Activated naive CD4-positive, alpha-beta T cell treated with anti-CD3 and anti-CD28 coated beads for 36 hours (primary cell): ENCODE data around the gene JDP2. TPM values are rescaled to one million over a fixed set of nuclear protein-coding genes. Genes with fewer than 3 reads are reported as not detected.

Source experiments
- CTCF ChIA-PET: fragments of 350-600 bp; sonication (Branson Sonifier 250); formaldehyde crosslinking; loops from one replicate; lab custom pipeline; 2021; ENCODE audit warnings: antibody characterized with exemption; lab: Charles Lee
- DNase-seq: peaks from one replicate; pipeline ENCODE4 v3.0.0-alpha.2; 2020
- H3K27ac Mint-ChIP-seq: one replicate; pipeline ENCODE4 v1.8.0; 2021; ENCODE audit warnings: mild to moderate bottlenecking, mixed read lengths
- H3K27me3 Mint-ChIP-seq: one replicate; pipeline ENCODE4 v1.8.0; 2021; ENCODE audit warnings: low read depth, mixed read lengths
- H3K36me3 Mint-ChIP-seq: one replicate; pipeline ENCODE4 v1.8.0; 2021; ENCODE audit warnings: low read depth, mixed read lengths
- H3K4me1 Mint-ChIP-seq: one replicate; pipeline ENCODE4 v1.8.0; 2021; ENCODE audit warnings: low read depth, mixed read lengths
- H3K4me3 Mint-ChIP-seq: one replicate; pipeline ENCODE4 v1.8.0; 2021; ENCODE audit warnings: mild to moderate bottlenecking, moderate library complexity, mixed read lengths
- H3K9me3 Mint-ChIP-seq: one replicate; pipeline ENCODE4 v1.8.0; 2021; ENCODE audit warnings: mixed read lengths
- intact Hi-C: fragments of 100-400 bp; cut with micrococcal nuclease; formaldehyde crosslinking; loops from one replicate; pipeline ENCODE4 v1.15.1; 2023
- total RNA-seq, 2 experiments: library from RNA; stranded (reverse); gene quantifications; one replicate each; pipeline ENCODE4 v1.2.3, GENCODE V29; 2021

The JDP2 gene
- total RNA-seq, 2 experiments from 2014 or later, result 2.8 to 3.2 TPM

DNA sequence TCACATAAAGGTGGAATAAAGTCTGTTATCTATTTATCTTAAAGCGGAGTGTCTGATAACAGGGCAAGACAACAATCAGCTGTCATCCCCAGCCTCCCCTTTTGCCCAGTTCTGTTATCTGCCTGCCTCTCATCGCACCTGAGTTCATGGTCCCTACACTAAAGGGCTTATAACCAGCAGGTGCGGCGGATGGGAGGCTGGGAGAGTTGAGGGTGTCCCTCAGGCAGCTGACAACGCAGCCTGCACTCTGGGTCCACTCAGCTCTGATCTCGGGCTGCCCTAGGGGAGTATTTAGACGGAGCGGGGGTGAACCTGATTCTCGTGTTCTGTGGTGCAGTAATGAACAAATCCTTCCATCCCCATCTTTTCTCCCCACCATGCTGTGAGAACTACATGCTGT lies 34.0 kb upstream of the JDP2 start:
- no peak for DNase-seq
- no peaks in the 10 kb centered on the region for H3K36me3 Mint-ChIP-seq
- intact Hi-C loops, result no loop called here
- H3K4me3 Mint-ChIP-seq, result no peak overlapping the region
- no peak overlapping the region for H3K27ac Mint-ChIP-seq
- H3K4me1 Mint-ChIP-seq, result no peaks in the 10 kb centered on the region
- CTCF ChIA-PET, result interaction anchor here (0.5 kb wide), 1 partner anchor 316 kb away, joined by 6 read pairs; no protein-coding TSS in a partner anchor
- no peaks in the 10 kb centered on the region for H3K27me3 Mint-ChIP-seq
- H3K9me3 Mint-ChIP-seq, result peaks cover 4% of the 10 kb centered on the region

DNA sequence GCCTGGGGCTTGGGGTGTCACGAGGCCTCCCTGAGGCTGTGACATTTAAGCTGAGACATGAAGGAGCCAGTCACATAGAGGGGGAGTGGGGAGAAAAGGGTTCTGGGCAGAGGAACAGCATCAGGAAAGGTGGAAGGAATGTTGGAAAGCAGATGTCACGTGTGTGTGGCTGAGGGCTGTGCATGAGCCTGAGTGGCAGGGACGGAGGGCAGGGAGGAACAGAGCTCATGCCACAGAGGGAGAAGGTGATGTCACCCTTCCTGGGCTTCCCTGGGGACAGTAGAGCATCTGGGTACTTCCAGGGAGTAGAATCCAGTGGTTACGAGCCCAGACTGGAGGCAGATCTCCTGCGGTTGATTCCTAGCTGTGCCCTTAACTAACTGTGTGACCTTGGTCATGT lies 32.0 kb upstream of the JDP2 start:
- no peak for DNase-seq
- no peak overlapping the region for H3K27ac Mint-ChIP-seq
- no peak overlapping the region for H3K4me3 Mint-ChIP-seq
- peaks cover 4% of the 10 kb centered on the region for H3K9me3 Mint-ChIP-seq
- no peaks in the 10 kb centered on the region for H3K36me3 Mint-ChIP-seq
- intact Hi-C loops, result no loop called here
- H3K27me3 Mint-ChIP-seq, result no peaks in the 10 kb centered on the region
- H3K4me1 Mint-ChIP-seq, result peaks cover 8% of the 10 kb centered on the region
- CTCF ChIA-PET, result no interaction called here

DNA sequence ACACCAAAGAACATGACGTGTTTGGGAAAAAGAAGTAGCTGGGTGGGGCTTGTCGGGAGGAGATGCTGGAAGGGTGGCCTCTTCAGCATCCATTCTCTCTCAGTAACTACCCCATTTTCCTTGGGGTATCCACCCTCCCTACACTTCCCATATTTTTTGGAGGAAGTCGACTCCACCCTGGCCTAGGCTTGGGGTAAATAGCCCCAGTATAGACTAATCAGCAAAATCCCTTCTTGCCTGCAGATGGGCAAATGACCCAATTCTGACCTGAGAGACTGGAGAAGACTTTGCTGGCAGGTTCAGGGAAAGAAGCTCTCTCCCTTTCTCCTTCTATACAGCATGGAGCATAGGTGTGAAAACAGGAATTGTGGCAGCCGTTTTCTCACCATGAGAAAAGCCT lies 28.5 kb upstream of the JDP2 start:
- Mint-ChIP-seq H3K27me3 (no peaks in the 10 kb centered on the region), H3K4me1 (peaks cover 9% of the 10 kb centered on the region), H3K9me3 (peaks cover 4% of the 10 kb centered on the region), H3K36me3 (no peaks in the 10 kb centered on the region), H3K27ac (no peak overlapping the region), H3K4me3 (no peak overlapping the region)
- intact Hi-C loops, result no loop called here
- no peak for DNase-seq
- CTCF ChIA-PET, result no interaction called here

DNA sequence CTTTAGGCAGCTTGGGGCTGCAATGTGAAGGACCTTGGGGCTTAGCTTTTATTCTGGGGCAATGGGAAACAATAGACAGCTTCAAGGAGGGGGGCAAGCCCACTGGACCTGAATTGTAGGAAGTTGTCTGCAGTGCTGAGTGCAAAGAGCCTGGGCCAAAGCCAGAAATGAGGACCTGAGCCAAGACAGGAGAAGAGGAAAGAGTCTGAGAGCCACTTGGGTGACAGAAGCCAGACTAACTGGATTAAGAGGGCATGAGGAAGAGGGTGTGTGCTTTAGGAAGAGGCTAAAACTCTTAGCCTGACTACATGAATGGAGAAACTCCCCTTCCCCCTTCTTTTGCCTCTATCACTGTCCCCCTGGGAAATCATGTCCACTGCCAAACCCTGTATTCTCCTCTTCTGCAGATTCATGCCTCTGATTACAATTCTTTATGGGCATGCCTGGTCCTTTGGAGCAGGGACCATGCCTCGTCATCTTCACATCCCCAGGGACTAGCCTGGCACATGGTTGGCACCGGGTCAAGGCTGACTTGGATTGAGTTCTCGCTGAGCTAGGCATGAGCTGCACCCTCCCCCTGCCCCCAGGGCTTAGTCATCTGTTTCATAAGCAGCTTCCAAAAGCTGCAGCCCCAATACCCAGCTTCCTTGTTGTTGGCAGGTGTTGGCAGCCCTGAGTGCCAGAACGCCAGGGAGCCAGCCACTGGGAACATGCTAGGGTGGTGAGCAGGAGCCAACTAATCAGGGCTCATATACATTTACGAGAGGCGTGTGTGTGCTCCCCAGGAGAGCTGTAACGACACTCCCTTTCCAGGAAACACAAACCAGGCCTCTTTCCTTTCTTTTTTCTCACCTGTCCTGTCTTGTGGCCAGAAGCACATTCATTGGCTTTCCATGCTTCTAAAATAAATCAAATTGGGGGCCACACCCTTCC lies 27.7 kb upstream of the JDP2 start:
- peaks cover 4% of the 10 kb centered on the region for H3K9me3 Mint-ChIP-seq
- DNase-seq, result peak; percentile 19
- intact Hi-C loops, result no loop called here
- no peaks in the 10 kb centered on the region for H3K27me3 Mint-ChIP-seq
- no peak overlapping the region for H3K27ac Mint-ChIP-seq
- CTCF ChIA-PET, result no interaction called here
- H3K4me1 Mint-ChIP-seq, result peaks cover 9% of the 10 kb centered on the region
- H3K4me3 Mint-ChIP-seq, result no peak overlapping the region
- H3K36me3 Mint-ChIP-seq, result no peaks in the 10 kb centered on the region

DNA sequence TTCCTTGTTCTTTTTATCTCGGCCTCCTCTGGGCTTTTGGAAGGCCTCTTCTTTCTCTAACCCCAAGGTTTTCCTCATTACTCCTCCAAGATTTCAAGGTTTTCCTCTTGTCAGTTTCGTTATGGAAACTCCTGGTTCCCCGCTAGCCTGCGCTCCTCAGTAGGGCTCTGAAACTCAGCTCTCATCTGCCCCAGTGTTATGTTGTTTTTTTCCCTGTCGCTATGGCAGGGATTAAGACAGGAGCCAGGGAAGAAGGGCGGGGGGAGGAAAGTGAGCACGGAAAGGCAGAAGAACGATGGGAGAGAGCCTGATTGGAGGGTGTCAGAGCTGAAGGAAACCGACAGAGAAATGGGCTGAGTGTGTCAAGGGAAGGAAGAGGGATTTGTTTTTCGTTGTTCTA lies 26.5 kb upstream of the JDP2 start:
- no peak overlapping the region for H3K27ac Mint-ChIP-seq
- intact Hi-C loops, result no loop called here
- CTCF ChIA-PET, result no interaction called here
- no peaks in the 10 kb centered on the region for H3K27me3 Mint-ChIP-seq
- H3K4me1 Mint-ChIP-seq, result peaks cover 9% of the 10 kb centered on the region
- no peaks in the 10 kb centered on the region for H3K36me3 Mint-ChIP-seq
- DNase-seq, result no peak
- peaks cover 4% of the 10 kb centered on the region for H3K9me3 Mint-ChIP-seq
- H3K4me3 Mint-ChIP-seq, result no peak overlapping the region

DNA sequence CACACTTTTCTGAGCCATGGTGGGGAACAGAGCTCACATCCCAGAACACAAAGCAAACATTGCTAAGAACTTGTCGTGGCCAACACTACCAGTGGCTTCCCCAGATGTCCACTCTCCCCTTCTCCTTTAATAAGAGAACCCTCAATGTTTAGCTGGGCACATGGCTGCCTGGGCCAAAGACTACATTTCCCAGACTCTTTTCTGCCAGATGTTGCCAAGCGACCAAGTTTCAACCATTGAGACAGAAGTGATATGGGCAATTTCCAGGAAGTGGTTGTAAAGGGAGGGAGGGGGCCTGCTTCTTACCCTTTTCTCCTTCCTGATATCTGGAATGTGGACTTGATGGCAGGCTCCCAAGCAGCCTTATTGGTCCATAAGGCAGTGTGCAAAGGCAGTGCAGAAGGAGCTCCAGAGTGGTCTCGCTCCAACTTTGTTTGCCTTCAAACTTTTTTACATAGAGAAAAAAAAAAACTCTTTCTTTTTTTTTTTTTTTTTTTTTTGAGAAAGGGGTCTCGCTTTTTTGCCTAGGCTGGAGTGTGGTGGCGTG lies 24.9 kb upstream of the JDP2 start:
- H3K4me3 Mint-ChIP-seq, result no peak overlapping the region
- no peaks in the 10 kb centered on the region for H3K36me3 Mint-ChIP-seq
- CTCF ChIA-PET, result interaction anchor here (0.6 kb wide), 1 partner anchor 68 kb away, joined by 3 read pairs; no protein-coding TSS in a partner anchor
- peaks cover 4% of the 10 kb centered on the region for H3K9me3 Mint-ChIP-seq
- intact Hi-C loops, result no loop called here
- no peak for DNase-seq
- no peak overlapping the region for H3K27ac Mint-ChIP-seq
- no peaks in the 10 kb centered on the region for H3K27me3 Mint-ChIP-seq
- H3K4me1 Mint-ChIP-seq, result peaks cover 9% of the 10 kb centered on the region

DNA sequence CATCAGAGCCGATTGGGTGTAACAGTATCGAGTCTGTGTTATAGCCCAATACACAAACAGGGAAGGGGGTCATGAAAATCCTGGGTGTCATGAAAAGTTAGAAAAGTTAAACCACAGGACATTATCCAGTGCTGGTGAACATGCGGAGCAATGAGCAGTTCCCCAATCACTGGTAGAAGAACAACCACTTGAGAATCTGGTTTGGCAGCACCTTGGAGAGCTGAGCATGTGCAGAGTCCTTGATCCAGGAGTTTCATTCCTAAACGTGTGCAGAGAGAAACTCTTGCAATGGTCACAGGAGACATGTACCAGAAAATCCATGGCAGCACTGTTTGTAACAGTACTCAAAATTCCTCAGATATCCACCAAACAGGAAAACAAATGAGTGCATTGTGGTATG lies 23.0 kb upstream of the JDP2 start:
- CTCF ChIA-PET, result no interaction called here
- Mint-ChIP-seq H3K36me3 (no peaks in the 10 kb centered on the region), H3K27me3 (no peaks in the 10 kb centered on the region), H3K27ac (no peak overlapping the region), H3K9me3 (no peaks in the 10 kb centered on the region), H3K4me1 (peaks cover 9% of the 10 kb centered on the region), H3K4me3 (no peak overlapping the region)
- no peak for DNase-seq
- intact Hi-C loops, result no loop called here

DNA sequence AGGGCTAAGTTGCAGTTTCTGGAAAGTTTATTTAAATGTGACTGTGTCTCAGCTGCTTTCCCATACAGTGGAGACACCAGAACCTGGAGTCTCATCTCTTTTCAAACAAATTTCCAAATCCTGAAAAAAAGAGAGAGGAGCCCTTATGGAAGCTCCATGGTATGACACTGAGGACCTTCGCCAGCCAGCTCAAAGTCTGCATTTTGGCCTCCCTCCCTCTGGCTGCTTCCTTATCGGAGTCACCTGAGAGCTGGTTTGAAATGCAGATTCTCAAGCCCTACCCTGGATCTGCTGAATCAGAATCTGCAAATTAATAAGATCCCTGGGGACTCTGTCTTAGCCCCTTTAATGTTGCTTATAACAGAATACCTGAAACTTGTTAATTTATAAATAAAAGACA lies 21.7 kb upstream of the JDP2 start:
- H3K4me3 Mint-ChIP-seq, result no peak overlapping the region
- H3K36me3 Mint-ChIP-seq, result no peaks in the 10 kb centered on the region
- DNase-seq, result no peak
- CTCF ChIA-PET, result interaction anchor here (1.3 kb wide), 1 partner anchor 9 kb away, joined by 4 read pairs; no protein-coding TSS in a partner anchor
- intact Hi-C loops, result no loop called here
- H3K27me3 Mint-ChIP-seq, result no peaks in the 10 kb centered on the region
- no peaks in the 10 kb centered on the region for H3K9me3 Mint-ChIP-seq
- H3K4me1 Mint-ChIP-seq, result no peaks in the 10 kb centered on the region
- H3K27ac Mint-ChIP-seq, result no peak overlapping the region

DNA sequence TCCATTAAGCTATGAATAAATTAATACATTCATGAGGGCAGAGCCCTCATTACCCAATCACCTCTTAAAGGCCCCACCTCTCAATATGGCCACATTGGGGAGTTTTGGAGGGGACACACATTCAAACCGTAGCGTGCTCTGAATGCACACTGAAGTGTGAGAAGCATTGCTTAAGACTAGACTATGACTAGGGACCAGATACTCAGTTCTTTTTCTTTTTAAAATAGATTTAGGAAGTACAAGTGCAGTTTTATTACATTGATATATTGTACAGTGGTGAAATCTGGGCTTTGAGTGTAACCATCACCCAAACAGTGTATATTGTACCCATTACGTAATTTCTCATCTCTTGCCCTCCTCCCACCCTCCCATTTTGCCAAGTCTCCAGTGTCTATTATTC lies 21.0 kb upstream of the JDP2 start:
- Mint-ChIP-seq H3K4me3 (no peak overlapping the region), H3K36me3 (no peaks in the 10 kb centered on the region), H3K27ac (no peak overlapping the region), H3K4me1 (no peaks in the 10 kb centered on the region), H3K27me3 (no peaks in the 10 kb centered on the region), H3K9me3 (no peaks in the 10 kb centered on the region)
- no peak for DNase-seq
- intact Hi-C loops, result no loop called here
- CTCF ChIA-PET, result interaction anchor here (1.3 kb wide), 1 partner anchor 10 kb away, joined by 4 read pairs; no protein-coding TSS in a partner anchor

DNA sequence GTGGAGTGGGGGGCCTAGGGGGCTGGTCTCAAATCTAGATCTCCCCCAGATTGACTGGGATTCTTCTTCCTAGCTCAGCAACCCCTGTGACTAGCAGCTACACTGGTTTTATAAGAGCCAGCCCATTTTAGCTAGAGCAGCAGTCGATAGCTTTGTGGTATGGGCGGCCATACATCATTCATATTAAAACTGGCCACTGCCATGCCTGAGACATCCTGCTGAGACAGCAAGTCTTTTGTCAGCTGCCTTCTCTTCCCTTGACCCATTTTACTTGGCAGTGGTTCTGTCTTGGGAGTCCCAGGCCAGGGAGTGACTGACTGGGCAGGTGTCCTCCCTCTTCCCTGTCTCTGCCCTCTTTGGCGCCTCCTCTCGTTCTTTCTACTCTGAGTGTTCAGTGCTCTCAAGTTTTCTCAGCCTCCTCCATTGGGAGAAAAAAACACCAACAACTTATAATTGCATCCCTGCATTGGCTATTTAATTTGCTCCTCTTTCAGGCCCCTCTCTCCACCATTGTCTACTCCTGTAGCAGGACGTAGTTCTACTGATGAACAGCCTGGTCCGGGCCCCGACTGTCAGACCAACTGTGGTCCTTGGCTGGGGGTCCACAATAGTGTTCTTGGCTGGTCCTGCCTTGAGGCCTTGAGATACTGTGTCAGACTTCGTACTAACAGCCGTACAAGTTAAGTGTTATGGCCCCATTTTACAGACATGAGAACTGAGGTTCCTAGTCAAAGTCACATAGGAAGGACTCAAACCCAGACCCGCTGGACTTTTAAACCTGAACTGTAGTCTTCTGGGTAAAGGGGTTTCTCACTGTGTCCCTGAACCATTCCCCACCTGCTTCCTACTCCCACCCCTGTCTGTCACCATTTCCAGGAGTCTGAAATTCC lies 18.3 kb upstream of the JDP2 start:
- Mint-ChIP-seq H3K9me3 (no peaks in the 10 kb centered on the region), H3K27ac (no peak overlapping the region), H3K27me3 (no peaks in the 10 kb centered on the region), H3K4me1 (no peaks in the 10 kb centered on the region), H3K36me3 (no peaks in the 10 kb centered on the region), H3K4me3 (no peak overlapping the region)
- no peak for DNase-seq
- CTCF ChIA-PET, result interaction anchor here (0.6 kb wide), 3 partner anchors 14 to 201 kb away, joined by 3 to 4 read pairs (median 4); no protein-coding TSS in a partner anchor
- intact Hi-C loops, result no loop called here

DNA sequence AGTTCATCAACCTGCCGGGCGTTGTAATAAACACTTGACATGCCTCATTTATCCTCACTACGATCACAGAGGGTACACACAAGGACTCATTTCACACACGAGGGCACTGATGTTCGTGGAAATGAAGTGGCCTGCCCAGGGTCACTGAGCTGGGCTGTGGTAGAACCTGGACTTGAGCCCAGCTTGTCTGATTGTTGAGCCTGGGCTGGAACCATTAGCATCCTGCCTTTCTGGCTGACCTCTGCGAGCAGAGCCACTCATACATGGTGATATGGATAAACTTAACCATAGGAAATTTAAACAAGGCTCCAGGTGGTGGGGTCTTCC lies 16.6 kb upstream of the JDP2 start:
- no peak for DNase-seq
- CTCF ChIA-PET, result interaction anchor here (0.6 kb wide), 1 partner anchor 247 kb away, joined by 3 read pairs; no protein-coding TSS in a partner anchor
- Mint-ChIP-seq H3K4me1 (no peaks in the 10 kb centered on the region), H3K36me3 (no peaks in the 10 kb centered on the region), H3K9me3 (no peaks in the 10 kb centered on the region), H3K27me3 (no peaks in the 10 kb centered on the region), H3K27ac (no peak overlapping the region), H3K4me3 (no peak overlapping the region)
- intact Hi-C loops, result no loop called here

DNA sequence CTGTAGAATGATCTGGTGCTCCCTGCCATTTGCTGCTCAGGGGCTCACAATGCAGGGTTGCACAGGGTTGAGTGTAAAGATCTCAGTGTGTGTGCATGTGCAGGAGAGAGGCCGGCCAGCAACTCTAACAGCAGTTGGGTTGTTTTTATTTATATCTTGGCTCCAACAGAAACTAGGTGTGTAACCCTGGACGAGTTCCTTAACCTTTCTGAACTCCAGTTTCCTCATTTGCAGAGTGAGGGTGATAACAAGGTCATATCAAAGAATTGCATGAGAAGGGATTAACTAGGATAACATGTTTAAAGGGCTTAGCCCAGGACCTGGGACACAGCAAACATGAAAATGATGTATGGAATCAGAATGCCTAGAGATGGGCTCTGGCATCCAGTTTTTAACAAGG lies 14.8 kb upstream of the JDP2 start:
- H3K36me3 Mint-ChIP-seq, result no peaks in the 10 kb centered on the region
- no peaks in the 10 kb centered on the region for H3K4me1 Mint-ChIP-seq
- no peak for DNase-seq
- CTCF ChIA-PET, result no interaction called here
- no peak overlapping the region for H3K4me3 Mint-ChIP-seq
- H3K27me3 Mint-ChIP-seq, result no peaks in the 10 kb centered on the region
- H3K27ac Mint-ChIP-seq, result no peak overlapping the region
- H3K9me3 Mint-ChIP-seq, result no peaks in the 10 kb centered on the region
- intact Hi-C loops, result no loop called here
